Endometrium (tissue), 2 donors: ENCODE results near the gene MOBP.
"Not testable (repeated sequence)": the region's sequence is repeated elsewhere in the genome, so short reads cannot be mapped to it uniquely, and the experiment has no call there.

Experiments used
- FAIRE-seq: peaks from 2 replicates; lab custom pipeline; 2012; peaks lifted over from hg19 to GRCh38; lab: Jason Lieb, UNC
- donor health status: control.
- donor health status: control.

MOBP gene

GRCh38 chr3:39467394-39468107 is at the start of gene MOBP:
Gene MOBP (plus strand): TSS chr3:39467680. CDS start chr3:39502070, 34,390 bp downstream.
- FAIRE-seq = no peak

GRCh38 chr3:39418556-39419225 is 48.8 kb upstream of the MOBP start:
- FAIRE-seq = not testable (repeated sequence)

DNA sequence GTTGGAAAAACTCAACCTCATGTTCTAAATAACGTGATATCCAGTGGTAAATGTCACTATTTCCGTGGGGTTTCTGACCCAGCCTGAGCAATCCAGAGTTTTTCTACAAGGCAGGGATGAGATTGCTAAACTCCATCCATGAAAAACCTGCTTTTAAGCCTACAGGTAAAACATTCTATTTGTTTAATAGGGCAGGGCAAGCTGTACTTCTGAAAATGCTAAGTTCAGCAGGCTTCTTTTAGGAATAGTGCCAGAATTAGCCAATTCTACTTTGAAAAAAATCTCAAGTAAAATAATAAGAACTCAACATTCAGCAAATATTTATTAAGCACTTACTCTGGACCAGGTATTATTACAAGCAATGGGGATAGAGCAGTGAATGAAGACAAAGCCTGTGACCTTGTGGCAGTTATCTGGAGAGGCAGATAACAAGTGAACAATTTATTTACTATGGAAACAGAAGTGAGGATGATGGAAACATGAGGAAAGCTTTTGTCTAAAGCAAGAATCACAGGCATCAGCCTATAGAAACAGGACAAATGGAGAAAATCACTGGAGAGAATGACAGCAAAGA is 47.7 kb upstream of the MOBP start:
- FAIRE-seq = no peak

- no peak for FAIRE-seq
Measured at GRCh38 chr3:39420543-39420942, 46.9 kb upstream of the MOBP start.

- no peak for FAIRE-seq
Measured at GRCh38 chr3:39423436-39423970, 44.0 kb upstream of the MOBP start.

GRCh38 chr3:39426312-39426711 is 41.2 kb upstream of the MOBP start:
- FAIRE-seq = no peak

- FAIRE-seq = no peak
Measured at GRCh38 chr3:39427506-39427905, 40.0 kb upstream of the MOBP start.

- no peak for FAIRE-seq
Measured at GRCh38 chr3:39428745-39429201, 38.7 kb upstream of the MOBP start.

DNA sequence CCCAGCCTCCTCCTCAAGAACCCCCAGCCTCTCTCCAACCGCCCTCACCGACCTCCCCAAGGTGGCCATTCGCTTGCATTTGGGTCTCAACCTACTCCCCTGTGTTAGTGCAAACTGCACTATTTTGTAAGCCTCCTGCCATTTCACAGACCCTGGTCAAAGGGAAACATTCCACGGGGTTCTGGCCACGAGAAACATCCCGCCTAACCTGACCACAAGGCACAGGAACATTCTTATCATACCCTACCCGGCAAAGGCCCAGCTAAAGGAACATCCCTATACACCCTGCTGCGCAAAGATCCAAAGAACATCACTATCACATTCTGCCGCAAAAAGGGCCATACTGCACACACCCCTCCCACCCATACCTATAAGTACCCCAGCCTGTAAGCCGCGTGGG is 38.0 kb upstream of the MOBP start:
- FAIRE-seq = no peak

DNA sequence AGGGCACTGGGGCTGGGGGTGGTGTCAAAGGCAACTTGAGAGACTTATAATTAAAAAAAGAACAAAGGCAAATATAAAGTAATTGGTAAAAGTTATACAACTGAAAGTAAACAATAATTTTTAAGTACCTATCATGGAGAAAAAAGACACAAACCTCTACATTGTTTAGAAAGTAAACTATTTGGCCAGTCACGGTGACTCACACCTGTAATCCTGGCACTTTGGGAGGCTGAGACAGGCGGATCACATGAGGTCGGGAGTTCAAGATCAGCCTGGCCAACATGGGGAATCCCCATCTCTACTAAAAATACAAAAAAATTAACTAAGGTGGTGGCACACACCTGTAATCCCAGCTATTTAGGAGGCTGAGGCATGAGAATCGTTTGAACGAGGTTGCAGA is 35.1 kb upstream of the MOBP start:
- FAIRE-seq = no peak

- no peak for FAIRE-seq
Measured at GRCh38 chr3:39433642-39434041, 33.8 kb upstream of the MOBP start.

GRCh38 chr3:39434574-39434973 is 32.9 kb upstream of the MOBP start:
- FAIRE-seq = no peak

- FAIRE-seq = no peak
Measured at GRCh38 chr3:39435006-39435748, 32.3 kb upstream of the MOBP start.

GRCh38 chr3:39438880-39439279 is 28.6 kb upstream of the MOBP start:
- no peak for FAIRE-seq

GRCh38 chr3:39440316-39440715 is 27.2 kb upstream of the MOBP start:
- FAIRE-seq = no peak

GRCh38 chr3:39443530-39443929 is 23.9 kb upstream of the MOBP start:
- no peak for FAIRE-seq

GRCh38 chr3:39445927-39446326 is 21.6 kb upstream of the MOBP start:
- no peak for FAIRE-seq

- no peak for FAIRE-seq
Measured at GRCh38 chr3:39446444-39446843, 21.0 kb upstream of the MOBP start.

GRCh38 chr3:39447637-39448483 is 19.6 kb upstream of the MOBP start:
- peak; percentile 74 for FAIRE-seq

DNA sequence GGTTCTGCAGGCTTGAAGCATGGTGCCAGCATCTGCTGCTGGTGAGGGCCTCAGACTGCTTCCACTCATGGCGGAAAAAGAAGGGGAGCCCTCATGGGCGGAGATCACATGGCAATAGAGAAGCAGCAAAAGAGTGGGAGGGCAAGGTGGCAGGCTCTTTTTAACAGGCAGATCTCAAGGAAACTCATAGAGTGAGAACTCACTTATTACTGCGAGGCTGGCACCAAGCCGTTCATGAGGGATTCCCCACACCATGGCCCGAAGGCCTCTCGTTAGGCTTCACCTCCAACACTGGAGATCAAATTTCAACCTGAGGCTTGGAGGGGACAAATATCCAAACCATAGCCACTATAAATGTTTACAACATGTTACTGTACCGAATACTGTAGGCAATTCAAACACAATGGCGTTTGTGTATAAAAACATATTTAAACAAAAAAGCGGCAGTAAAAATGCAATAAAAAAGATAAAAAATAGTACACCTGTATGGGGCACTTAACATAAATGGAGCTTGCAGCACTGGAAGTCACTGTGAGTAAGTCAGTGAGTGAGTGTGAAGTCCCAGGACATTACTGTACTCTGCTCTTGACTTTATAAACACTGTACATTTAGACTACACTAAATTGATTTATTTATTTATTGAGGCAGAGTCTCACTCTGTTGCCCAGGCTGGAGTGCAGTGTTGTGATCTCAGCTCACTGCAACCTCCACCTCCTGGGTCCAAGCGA is 18.8 kb upstream of the MOBP start:
- FAIRE-seq = no peak

- FAIRE-seq = no peak
Measured at GRCh38 chr3:39449796-39450195, 17.7 kb upstream of the MOBP start.
